Tongue (tissue), 3 donors: ENCODE measurements around the gene ZNF799. TPM values are rescaled to one million over a fixed set of nuclear protein-coding genes. Genes with fewer than 3 reads are reported as not detected.
"Not testable (repeated sequence)": the region's sequence is repeated elsewhere in the genome, so short reads cannot be mapped to it uniquely, and the experiment has no call there.

Experiments used
- DNase-seq: peaks from one replicate; pipeline ENCODE4 v3.0.0-alpha.2; 2015
- small RNA-seq: library from RNA; depleted of rRNA; stranded (forward); fragments of <200 nt; gene quantifications from one replicate; pipeline ENCODE3, GENCODE V24; 2014; ENCODE audit warnings: low replicate concordance
- total RNA-seq: library from RNA; depleted of rRNA; stranded (reverse); fragments of >200 nt; gene quantifications from one replicate; pipeline ENCODE4 v1.2.3, GENCODE V29; 2014

The ZNF799 gene
- total RNA-seq, 1 donor from 2014 or later: 10.5 TPM

- not testable (repeated sequence) for DNase-seq
These were observed 38.8 kb downstream of the ZNF799 start for GRCh38 chr19:12362236-12362635.

GRCh38 chr19:12353375-12353774 is 47.7 kb downstream of the ZNF799 start:
- DNase-seq: no peak

GRCh38 chr19:12350890-12351197 is 50.2 kb downstream of the ZNF799 start:
- DNase-seq: no peak

- no peak for DNase-seq
These were observed 50.7 kb downstream of the ZNF799 start for GRCh38 chr19:12350185-12350889.

GRCh38 chr19:12346896-12347295 is 54.2 kb downstream of the ZNF799 start:
- DNase-seq: no peak

- no peak for DNase-seq
These were observed 55.9 kb downstream of the ZNF799 start for GRCh38 chr19:12345197-12345596.

Small RNAs within 50 kb of the gene (small RNA-seq; reads per million reads assigned to genes)
- gene RPS29P23: not detected

Other genes starting within 250 kb of the ZNF799 start
- 16.9 TPM for gene ZNF625, start 244.5 kb downstream of the ZNF799 start, total RNA-seq
- 18.1 TPM for gene ZNF136, start 238.2 kb downstream of the ZNF799 start, total RNA-seq
- 22.1 TPM for gene ZNF44, start 106.4 kb downstream of the ZNF799 start, total RNA-seq
- 5.1 TPM for gene ZNF563, start 67.6 kb downstream of the ZNF799 start, total RNA-seq
- gene ZNF442, start 35.6 kb downstream of the ZNF799 start, total RNA-seq: 7.0 TPM
- 11.1 TPM for gene ZNF443, start 39.8 kb upstream of the ZNF799 start, total RNA-seq
- 7.0 TPM for gene ZNF709, start 83.5 kb upstream of the ZNF799 start, total RNA-seq
- 13.2 TPM for gene ZNF564, start 150.2 kb upstream of the ZNF799 start, total RNA-seq
- gene ZNF490, start 209.5 kb upstream of the ZNF799 start, total RNA-seq: 6.1 TPM
- gene ZNF791, start 209.6 kb upstream of the ZNF799 start, total RNA-seq: 26.3 TPM